ENCODE data around the gene ZNF764. TPM values are rescaled to one million over a fixed set of nuclear protein-coding genes. Genes with fewer than 3 reads are reported as not detected.

The ZNF764 gene
- total and polyA plus RNA-seq, 9 of the 15 experiments (the other 6 are each of a cell fraction or from before 2014, with no cell fraction given) = 0.69 to 10.1 (median 4.1) TPM

DNA sequence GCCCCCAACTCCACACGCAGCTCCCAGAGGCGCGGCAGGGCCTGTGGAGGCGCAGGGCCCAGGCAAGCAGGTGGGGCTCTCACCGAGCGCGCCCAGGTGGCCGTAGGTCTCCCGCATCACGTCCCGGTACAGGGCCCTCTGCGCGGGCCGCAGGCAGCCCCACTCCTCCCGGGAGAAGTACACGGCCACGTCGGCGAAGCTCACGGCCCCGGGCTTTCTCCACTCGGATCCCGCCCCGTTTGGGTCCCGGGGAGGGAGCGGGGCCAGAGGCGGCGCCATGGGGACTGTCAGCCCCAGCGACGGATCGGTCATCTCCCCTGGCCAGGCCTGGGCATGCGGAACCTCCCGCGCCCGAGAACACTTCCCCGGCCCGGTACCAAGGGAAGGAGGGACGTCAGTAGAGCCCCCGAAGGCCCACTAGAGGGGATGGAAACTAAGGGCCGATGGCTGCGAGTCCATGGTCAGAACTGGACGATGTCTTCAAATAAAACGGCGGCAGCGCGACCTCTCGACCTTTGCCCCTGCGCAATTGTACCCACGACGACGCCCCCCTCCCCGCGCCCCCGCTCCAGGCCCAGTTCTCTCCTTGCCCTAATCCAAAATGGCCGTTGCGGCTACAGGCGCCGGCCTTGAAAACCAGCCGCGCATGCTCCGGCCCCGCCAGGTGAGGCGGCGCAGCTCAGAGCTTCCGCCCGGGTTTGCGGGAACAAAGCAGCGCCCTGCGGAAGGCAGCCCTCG, 23.6 kb downstream of the ZNF764 start, which contains the start of gene ZNF747 (continued):
- peak in 2 of 3 experiments; percentile 80 to 96; a peak in 4 of 6 replicates for TF ChIP-seq ZBTB11 (CRISPR knock-in tag; IDR thresholded peaks at IDR 0.05)
- peak; percentile 64; the same call in 1 of the 2 replicates for TF ChIP-seq ZNF197 (CRISPR knock-in tag; IDR thresholded peaks at IDR 0.05; ENCODE audit: low read depth)
- 0 out of 2 replicates have a peak, but pooled peaks have one; percentile 29 for TF ChIP-seq SPI1 (IDR thresholded peaks at IDR 0.05; ENCODE audit: borderline replicate concordance, low read depth, low read length)
- peak; percentile 73 for TF ChIP-seq MAX (CRISPR knock-in tag; IDR thresholded peaks at IDR 0.05)
- no peak for TF ChIP-seq RBM25 (IDR thresholded peaks at IDR 0.05; ENCODE audit: low read depth, low read length, severe bottlenecking)
- peak; percentile 60 for TF ChIP-seq CREM (IDR thresholded peaks at IDR 0.05; ENCODE audit: low read depth)
- peak; percentile 35; the same call in 1 of the 2 replicates for TF ChIP-seq NFIC (IDR thresholded peaks at IDR 0.05)
- TF ChIP-seq ZBTB17 (CRISPR knock-in tag; IDR thresholded peaks at IDR 0.05) = peak; percentile 97
- TF ChIP-seq HNRNPLL (IDR thresholded peaks at IDR 0.05; ENCODE audit: low read depth, low read length, poor library complexity, severe bottlenecking) = peak; percentile 60
- TF ChIP-seq EP400 (IDR thresholded peaks at IDR 0.05) = peak; percentile 79; the same call in 1 of the 2 replicates
- no peak for TF ChIP-seq BCL6 (CRISPR knock-in tag; IDR thresholded peaks at IDR 0.05)
- TF ChIP-seq, protein P1, sequence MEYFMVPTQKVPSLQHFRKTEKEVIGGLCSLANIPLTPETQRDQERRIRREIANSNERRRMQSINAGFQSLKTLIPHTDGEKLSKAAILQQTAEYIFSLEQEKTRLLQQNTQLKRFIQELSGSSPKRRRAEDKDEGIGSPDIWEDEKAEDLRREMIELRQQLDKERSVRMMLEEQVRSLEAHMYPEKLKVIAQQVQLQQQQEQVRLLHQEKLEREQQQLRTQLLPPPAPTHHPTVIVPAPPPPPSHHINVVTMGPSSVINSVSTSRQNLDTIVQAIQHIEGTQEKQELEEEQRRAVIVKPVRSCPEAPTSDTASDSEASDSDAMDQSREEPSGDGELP (CRISPR knock-in tag; IDR thresholded peaks at IDR 0.05; ENCODE audit: borderline replicate concordance) = peak; percentile 87
- peak; percentile 13 for TF ChIP-seq SAP30 (IDR thresholded peaks at IDR 0.05; ENCODE audit: borderline replicate concordance, insufficient read depth, low read depth, low read length, poor library complexity, severe bottlenecking)
- peak; percentile 54; the same call in 1 of the 2 replicates for TF ChIP-seq NR3C1 (CRISPR knock-in tag; IDR thresholded peaks at IDR 0.05)
- TF ChIP-seq JUN (IDR thresholded peaks at IDR 0.05; ENCODE audit: borderline replicate concordance, low read depth, low read length) = peak; percentile 35; the same call in 1 of the 2 replicates
- no peak for TF ChIP-seq JUN (CRISPR knock-in tag; IDR thresholded peaks at IDR 0.05; ENCODE audit: borderline replicate concordance)
- TF ChIP-seq MLLT1 (IDR thresholded peaks at IDR 0.05) = peak in 1 of 2 experiments; percentile 89; a peak in 2 of 4 replicates
- peak; percentile 73; the same call in 1 of the 2 replicates for TF ChIP-seq ETS1 (conservative IDR thresholded peaks at IDR 0.05; ENCODE audit: control insufficient read depth, low read depth, low read length)

Data from K562 (cell line).